Measurements from ENCODE around the gene SCO2. TPM values are rescaled to one million over a fixed set of nuclear protein-coding genes. Genes with fewer than 3 reads are reported as not detected.

Gene SCO2
- total and polyA plus RNA-seq, 2 of the 13 experiments (the other 11 are each of a cell fraction or from before 2014, with no cell fraction given), result 0.32 to 3.7 TPM

- TF ChIP-seq KLF12 (CRISPR knock-in tag; IDR thresholded peaks at IDR 0.05; ENCODE audit: borderline replicate concordance) (0 out of 2 replicates have a peak, but pooled peaks have one; percentile 54), PREB (CRISPR knock-in tag; IDR thresholded peaks at IDR 0.05) (no peak), ZBTB14 (CRISPR knock-in tag; IDR thresholded peaks at IDR 0.05) (peak; percentile 43; the same call in 1 of the 2 replicates), ZNF572 (CRISPR knock-in tag; IDR thresholded peaks at IDR 0.05) (0 out of 2 replicates have a peak, but pooled peaks have one; percentile 20), RARG (CRISPR knock-in tag; IDR thresholded peaks at IDR 0.05; ENCODE audit: low read depth) (peak; percentile 88; the same call in 1 of the 2 replicates), RBFOX2 (IDR thresholded peaks at IDR 0.05; ENCODE audit: low read depth, low read length) (no peak; the same call in none of the 2 replicates), ZNF556 (CRISPR knock-in tag; IDR thresholded peaks at IDR 0.05; ENCODE audit: borderline replicate concordance) (no peak), HOXA7 (CRISPR knock-in tag; IDR thresholded peaks at IDR 0.05) (peak; percentile 80; the same call in 1 of the 2 replicates), ATF4 (CRISPR knock-in tag; IDR thresholded peaks at IDR 0.05) (peak in 1 of 2 experiments; percentile 28; a peak in 1 of 4 replicates), ZNF329 (CRISPR knock-in tag; IDR thresholded peaks at IDR 0.05; ENCODE audit: low read depth) (peak; percentile 51; the same call in 1 of the 2 replicates), MTF1 (CRISPR knock-in tag; IDR thresholded peaks at IDR 0.05) (no peak), ZBTB7B (CRISPR knock-in tag; IDR thresholded peaks at IDR 0.05) (peak; percentile 35; the same call in 1 of the 2 replicates), HOXA5 (CRISPR knock-in tag; IDR thresholded peaks at IDR 0.05) (peak; percentile 48), ARHGAP35 (CRISPR knock-in tag; IDR thresholded peaks at IDR 0.05; ENCODE audit: borderline replicate concordance) (peak; percentile 73; the same call in 1 of the 2 replicates), ETV5 (CRISPR knock-in tag; IDR thresholded peaks at IDR 0.05; ENCODE audit: borderline replicate concordance) (no peak), ZNF564 (CRISPR knock-in tag; IDR thresholded peaks at IDR 0.05) (peak; percentile 68; the same call in 1 of the 2 replicates), ZBTB21 (CRISPR knock-in tag; IDR thresholded peaks at IDR 0.05) (no peak), ZKSCAN1 (IDR thresholded peaks at IDR 0.05; ENCODE audit: low read length) (no peak), CTCF (CRISPR knock-in tag; IDR thresholded peaks at IDR 0.05) (peak; percentile 46), PAWR (CRISPR knock-in tag; IDR thresholded peaks at IDR 0.05; ENCODE audit: borderline replicate concordance) (0 out of 2 replicates have a peak, but pooled peaks have one; percentile 35), RFXAP (CRISPR knock-in tag; IDR thresholded peaks at IDR 0.05; ENCODE audit: borderline replicate concordance) (peak; percentile 40; the same call in 1 of the 2 replicates), HMGXB4 (CRISPR knock-in tag; IDR thresholded peaks at IDR 0.05; ENCODE audit: borderline replicate concordance in 1 of 2, low read depth in 1 of 2) (peak; percentile 18 to 76; a peak in 2 of 4 replicates)
Measured at GRCh38 chr22:50526108-50526833, 873 bp upstream of the SCO2 start (continued).

Measured in HepG2 (cell line).